PC-3 (cell line): ENCODE results near the gene CCDC71L.

Experiments
- EZH2phosphoT487 ChIP-seq: fragments of 300-600 bp; sonication (generic); IDR thresholded peaks from 2 replicates; pipeline ENCODE4 v1.6.1; 2018; ENCODE audit warnings: mild to moderate bottlenecking, antibody characterized with exemption, low read length, borderline replicate concordance
- TF ChIP-seq, protein P1 (sequence below): fragments of 300-600 bp; sonication (generic); conservative IDR thresholded peaks from 2 replicates; pipeline ENCODE4 v1.5.1; 2017; ENCODE audit warnings: antibody characterized with exemption, low read depth, mild to moderate bottlenecking, low read length

- TF ChIP-seq, protein P1, sequence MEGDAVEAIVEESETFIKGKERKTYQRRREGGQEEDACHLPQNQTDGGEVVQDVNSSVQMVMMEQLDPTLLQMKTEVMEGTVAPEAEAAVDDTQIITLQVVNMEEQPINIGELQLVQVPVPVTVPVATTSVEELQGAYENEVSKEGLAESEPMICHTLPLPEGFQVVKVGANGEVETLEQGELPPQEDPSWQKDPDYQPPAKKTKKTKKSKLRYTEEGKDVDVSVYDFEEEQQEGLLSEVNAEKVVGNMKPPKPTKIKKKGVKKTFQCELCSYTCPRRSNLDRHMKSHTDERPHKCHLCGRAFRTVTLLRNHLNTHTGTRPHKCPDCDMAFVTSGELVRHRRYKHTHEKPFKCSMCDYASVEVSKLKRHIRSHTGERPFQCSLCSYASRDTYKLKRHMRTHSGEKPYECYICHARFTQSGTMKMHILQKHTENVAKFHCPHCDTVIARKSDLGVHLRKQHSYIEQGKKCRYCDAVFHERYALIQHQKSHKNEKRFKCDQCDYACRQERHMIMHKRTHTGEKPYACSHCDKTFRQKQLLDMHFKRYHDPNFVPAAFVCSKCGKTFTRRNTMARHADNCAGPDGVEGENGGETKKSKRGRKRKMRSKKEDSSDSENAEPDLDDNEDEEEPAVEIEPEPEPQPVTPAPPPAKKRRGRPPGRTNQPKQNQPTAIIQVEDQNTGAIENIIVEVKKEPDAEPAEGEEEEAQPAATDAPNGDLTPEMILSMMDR = no peak
- no peak for TF ChIP-seq EZH2phosphoT487
Measured at GRCh38 chr7:106620034-106620433, 40.9 kb downstream of the CCDC71L start.
